Lung (tissue), 12 donors: ENCODE data around the gene AP3S1. TPM values are rescaled to one million over a fixed set of nuclear protein-coding genes. Genes with fewer than 3 reads are reported as not detected.
"Not testable (repeated sequence)": the region's sequence is repeated elsewhere in the genome, so short reads cannot be mapped to it uniquely, and the experiment has no call there.

Experiments
- ATAC-seq: fragments of 200-7000 bp; cut with Tn5 transposase; one replicate; pipeline ENCODE4 v1.9.1; 2020; ENCODE audit warnings: moderate number of reproducible peaks; ENCODE audit not compliant: insufficient read depth, low FRiP score
- DNase-seq, 3 donors: peaks; one replicate each; pipeline ENCODE4 v3.0.0-alpha.2; 2013 to 2017
- H3K27ac ChIP-seq, 2 donors: one replicate each; pipeline ENCODE4 v1.5.1; 2013; ENCODE audit warnings: mild to moderate bottlenecking in 2 of 2, moderate library complexity in 2 of 2, control low read depth in 1 of 2, inconsistent platforms in 1 of 2, low read depth in 1 of 2, low read length in 1 of 2
- H3K27me3 ChIP-seq, 3 donors: one replicate each; pipeline ENCODE4 v1.5.1; 2013; ENCODE audit warnings: low read length in 2 of 3; ENCODE audit not compliant: control insufficient read depth in 3 of 3, insufficient read depth in 3 of 3
- H3K36me3 ChIP-seq, 4 donors: one replicate each; pipeline ENCODE4 v1.5.1; 2013; ENCODE audit warnings: low read length in 4 of 4, mild to moderate bottlenecking in 1 of 4, moderate library complexity in 1 of 4; ENCODE audit not compliant: control insufficient read depth in 4 of 4, insufficient read depth in 4 of 4
- H3K4me1 ChIP-seq, 5 donors: one replicate each; pipeline ENCODE4 v1.5.1; 2013; ENCODE audit warnings: low read length in 5 of 5, mild to moderate bottlenecking in 2 of 5, moderate library complexity in 1 of 5; ENCODE audit not compliant: control insufficient read depth in 5 of 5, insufficient read depth in 5 of 5
- H3K4me3 ChIP-seq: one replicate; pipeline ENCODE4 v1.5.1; 2013; ENCODE audit warnings: mild to moderate bottlenecking, control low read depth, moderate library complexity
- H3K9ac ChIP-seq, 2 donors: one replicate each; pipeline ENCODE4 v1.5.1; 2013; ENCODE audit warnings: low read length in 2 of 2, control low read depth in 1 of 2; ENCODE audit not compliant: insufficient read depth in 1 of 2
- H3K9me3 ChIP-seq, 4 donors: one replicate each; pipeline ENCODE4 v1.5.1; 2013; ENCODE audit warnings: low read length in 3 of 4, mild to moderate bottlenecking in 1 of 4, moderate library complexity in 1 of 4; ENCODE audit not compliant: control insufficient read depth in 4 of 4, insufficient read depth in 3 of 4
- WGBS, 2 donors: extraction: QIAGEN DNeasy Blood & Tissue Kit; methylation state at CpG; one replicate each; pipeline ENCODE4 v1.1.7; 2013; 5-methylcytosine and 5-hydroxymethylcytosine counted together
- polyA plus RNA-seq, 2 donors: library from polyadenylated mRNA; stranded (reverse); fragments of 200-250 nt; gene quantifications; one replicate each; pipeline ENCODE4 v1.2.1, GENCODE V29; 2013
- total RNA-seq, 2 donors: library from RNA; depleted of rRNA in 1 of 2; stranded (reverse); fragments of >200 nt in 1 of 2; gene quantifications; one replicate each; pipeline ENCODE4 v1.2.1, GENCODE V29; 2014 to 2021
- TF ChIP-seq, protein P1 (sequence below): IDR thresholded peaks from 2 replicates; pipeline ENCODE4 v1.5.1; 2012; ENCODE audit warnings: mild to moderate bottlenecking; ENCODE audit errors: control extremely low read depth, extremely low read depth
- donor health status: control.
- donor health status: control.
- donor health status: Bipolar disorder and iron deficiency.
- donor health status: healthy.
- donor health status: DM: yes; HTN: yes; CAD: no.

The AP3S1 gene
- total and polyA plus RNA-seq, 4 donors, result 45.8 to 90.4 (median 54.7) TPM

- Histone ChIP-seq H3K27me3 (no peaks in the 10 kb centered on the region), H3K4me3 (no peak overlapping the region), H3K9ac (no peak overlapping the region), H3K9me3 (no peaks in the 10 kb centered on the region), H3K4me1 (no peaks in the 10 kb centered on the region), H3K27ac (no peak overlapping the region), H3K36me3 (peaks cover 0 to 11% (median 4%) of the 10 kb centered on the region in 4 donors)
- no peak for ATAC-seq
- no peak for DNase-seq
- 100% methylated on average over 1 of the region's 1 CpG for WGBS, 2 donors
- TF ChIP-seq, protein P1, sequence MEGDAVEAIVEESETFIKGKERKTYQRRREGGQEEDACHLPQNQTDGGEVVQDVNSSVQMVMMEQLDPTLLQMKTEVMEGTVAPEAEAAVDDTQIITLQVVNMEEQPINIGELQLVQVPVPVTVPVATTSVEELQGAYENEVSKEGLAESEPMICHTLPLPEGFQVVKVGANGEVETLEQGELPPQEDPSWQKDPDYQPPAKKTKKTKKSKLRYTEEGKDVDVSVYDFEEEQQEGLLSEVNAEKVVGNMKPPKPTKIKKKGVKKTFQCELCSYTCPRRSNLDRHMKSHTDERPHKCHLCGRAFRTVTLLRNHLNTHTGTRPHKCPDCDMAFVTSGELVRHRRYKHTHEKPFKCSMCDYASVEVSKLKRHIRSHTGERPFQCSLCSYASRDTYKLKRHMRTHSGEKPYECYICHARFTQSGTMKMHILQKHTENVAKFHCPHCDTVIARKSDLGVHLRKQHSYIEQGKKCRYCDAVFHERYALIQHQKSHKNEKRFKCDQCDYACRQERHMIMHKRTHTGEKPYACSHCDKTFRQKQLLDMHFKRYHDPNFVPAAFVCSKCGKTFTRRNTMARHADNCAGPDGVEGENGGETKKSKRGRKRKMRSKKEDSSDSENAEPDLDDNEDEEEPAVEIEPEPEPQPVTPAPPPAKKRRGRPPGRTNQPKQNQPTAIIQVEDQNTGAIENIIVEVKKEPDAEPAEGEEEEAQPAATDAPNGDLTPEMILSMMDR, result no peak
Observed at GRCh38 chr5:115898656-115899055, 56.9 kb downstream of the AP3S1 start.

DNA sequence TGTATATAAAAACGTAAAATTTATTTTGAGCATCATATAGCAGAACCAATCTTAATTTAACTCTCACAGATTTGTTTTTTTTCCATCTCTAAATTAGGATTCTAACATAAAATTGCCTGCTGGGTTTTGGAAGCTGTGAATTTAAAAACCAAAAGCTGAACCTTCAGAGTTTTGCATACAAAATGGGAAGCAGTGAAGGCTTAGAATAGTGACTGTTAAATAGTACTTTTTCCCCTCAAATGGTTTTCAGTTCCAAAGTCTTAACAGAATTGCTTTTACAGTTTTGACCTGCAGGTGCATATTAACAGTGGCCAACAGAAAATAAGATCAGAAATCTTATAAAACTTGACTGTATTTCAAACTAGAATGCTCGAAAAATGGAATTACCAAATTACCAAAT is 65.4 kb downstream of the AP3S1 start:
- 92 to 93% methylated on average over 2 of the region's 2 CpGs for WGBS, 2 donors
- no peaks in the 10 kb centered on the region for H3K27me3 ChIP-seq
- no peaks in the 10 kb centered on the region for H3K9me3 ChIP-seq
- H3K4me1 ChIP-seq, result no peaks in the 10 kb centered on the region
- H3K4me3 ChIP-seq, result no peak overlapping the region
- TF ChIP-seq, protein P1, result no peak
- H3K27ac ChIP-seq, result no peak overlapping the region
- no peak overlapping the region for H3K9ac ChIP-seq
- ATAC-seq (no peak), DNase-seq (no peak)
- peaks cover 0 to 1% (median 0%) of the 10 kb centered on the region in 4 donors for H3K36me3 ChIP-seq

- not testable (repeated sequence) for H3K4me3 ChIP-seq, H3K9ac ChIP-seq, DNase-seq, H3K9me3 ChIP-seq, ATAC-seq, H3K36me3 ChIP-seq, H3K27ac ChIP-seq, H3K27me3 ChIP-seq, H3K4me1 ChIP-seq
- 89 to 91% methylated on average over 5 of the region's 5 CpGs for WGBS, 2 donors
Observed at GRCh38 chr5:115913623-115914400, 72.1 kb downstream of the AP3S1 start.

DNA sequence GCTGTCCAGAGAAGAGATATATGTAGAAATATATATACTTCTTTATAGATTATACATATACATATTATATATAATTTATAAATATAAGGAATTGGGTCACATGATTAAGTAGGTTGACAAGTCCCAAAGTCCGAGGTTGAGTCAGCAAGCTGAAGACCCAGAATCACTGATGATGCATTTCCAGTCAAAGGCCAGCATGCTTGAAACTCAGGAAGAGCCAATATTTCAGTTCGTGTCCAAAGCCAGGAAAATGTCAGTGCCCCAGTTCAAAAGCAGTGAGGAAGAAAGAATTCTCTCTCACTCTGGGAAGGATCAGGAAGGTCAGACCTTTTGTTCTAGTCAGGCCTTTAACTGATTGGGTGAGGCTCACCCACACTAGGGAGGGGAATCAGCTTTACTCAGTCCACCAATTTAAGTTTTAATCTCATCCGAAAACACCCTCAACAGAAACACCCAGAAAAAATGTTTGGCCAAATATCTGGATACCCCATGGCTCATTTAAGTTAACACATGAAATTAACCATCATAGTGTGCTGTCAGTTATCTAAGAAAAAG is 78.5 kb downstream of the AP3S1 start:
- peaks cover 0 to 5% (median 0%) of the 10 kb centered on the region in 4 donors for H3K36me3 ChIP-seq
- no peak overlapping the region for H3K4me3 ChIP-seq
- TF ChIP-seq, protein P1, result no peak
- H3K9me3 ChIP-seq, result peaks cover 0 to 2% (median 0%) of the 10 kb centered on the region in 4 donors
- no peak overlapping the region for H3K9ac ChIP-seq
- 69 to 87% methylated on average over 3 of the region's 3 CpGs for WGBS, 2 donors
- peaks cover 0 to 6% (median 0%) of the 10 kb centered on the region in 5 donors for H3K4me1 ChIP-seq
- no peak overlapping the region for H3K27ac ChIP-seq
- DNase-seq, result no peak
- ATAC-seq, result no peak
- no peaks in the 10 kb centered on the region for H3K27me3 ChIP-seq

GRCh38 chr5:115928578-115929407 is 87.1 kb downstream of the AP3S1 start:
- not testable (repeated sequence) for H3K27ac ChIP-seq, H3K4me3 ChIP-seq, ATAC-seq, H3K27me3 ChIP-seq, H3K9ac ChIP-seq, DNase-seq, H3K9me3 ChIP-seq, H3K4me1 ChIP-seq, H3K36me3 ChIP-seq
- WGBS, 2 donors, result 95 to 98% methylated on average over 12 of the region's 12 CpGs
